ENCODE results near the gene DHRS12. TPM values are rescaled to one million over a fixed set of nuclear protein-coding genes. Genes with fewer than 3 reads are reported as not detected.

The DHRS12 gene
- total RNA-seq, 2 donors from 2014 or later: 2.0 to 7.2 TPM

- H3K27ac Mint-ChIP-seq: no peak overlapping the region
- no peak for ATAC-seq
- H3K36me3 Mint-ChIP-seq: no peaks in the 10 kb centered on the region
- DNase-seq (ENCODE audit: low spot score in 2 of 2): no peak
- H3K9me3 Mint-ChIP-seq: no peaks in the 10 kb centered on the region
These were observed 23.9 kb downstream of the DHRS12 start for GRCh38 chr13:51780099-51780498.

- H3K36me3 Mint-ChIP-seq: no peaks in the 10 kb centered on the region
- DNase-seq (ENCODE audit: low spot score in 2 of 2) (no peak), ATAC-seq (no peak)
- peak overlapping the region in 1 of 2 donors; percentile 48 for H3K27ac Mint-ChIP-seq
- no peaks in the 10 kb centered on the region for H3K9me3 Mint-ChIP-seq
These were observed 25.6 kb downstream of the DHRS12 start for GRCh38 chr13:51778392-51778791.

GRCh38 chr13:51777921-51778320 lies 26.0 kb downstream of the DHRS12 start:
- ATAC-seq (no peak), DNase-seq (ENCODE audit: low spot score in 2 of 2) (no peak)
- Mint-ChIP-seq H3K9me3 (no peaks in the 10 kb centered on the region), H3K27ac (peak overlapping the region in 1 of 2 donors; percentile 48), H3K36me3 (no peaks in the 10 kb centered on the region)

GRCh38 chr13:51776179-51776578 lies 27.8 kb downstream of the DHRS12 start:
- Mint-ChIP-seq H3K36me3 (no peaks in the 10 kb centered on the region), H3K27ac (no peak overlapping the region), H3K9me3 (no peaks in the 10 kb centered on the region)
- ATAC-seq (no peak), DNase-seq (ENCODE audit: low spot score in 2 of 2) (no peak)

GRCh38 chr13:51773515-51773914 lies 30.4 kb downstream of the DHRS12 start:
- Mint-ChIP-seq H3K9me3 (no peaks in the 10 kb centered on the region), H3K36me3 (no peaks in the 10 kb centered on the region), H3K27ac (no peak overlapping the region)
- ATAC-seq (no peak), DNase-seq (ENCODE audit: low spot score in 2 of 2) (no peak)

GRCh38 chr13:51772781-51773180 lies 31.2 kb downstream of the DHRS12 start:
- DNase-seq (ENCODE audit: low spot score in 2 of 2) (no peak), ATAC-seq (no peak)
- Mint-ChIP-seq H3K9me3 (no peaks in the 10 kb centered on the region), H3K27ac (peak overlapping the region in 1 of 2 donors; percentile 17), H3K36me3 (no peaks in the 10 kb centered on the region)

- ATAC-seq (no peak), DNase-seq (ENCODE audit: low spot score in 2 of 2) (no peak)
- H3K27ac Mint-ChIP-seq: peak overlapping the region; percentile 28 to 50
- no peaks in the 10 kb centered on the region for H3K36me3 Mint-ChIP-seq
- H3K9me3 Mint-ChIP-seq: no peaks in the 10 kb centered on the region
These were observed 31.9 kb downstream of the DHRS12 start for GRCh38 chr13:51772105-51772455.

GRCh38 chr13:51771418-51772104 lies 32.4 kb downstream of the DHRS12 start:
- no peak for ATAC-seq
- no peak for DNase-seq (ENCODE audit: low spot score in 2 of 2)
- no peaks in the 10 kb centered on the region for H3K9me3 Mint-ChIP-seq
- H3K36me3 Mint-ChIP-seq: peaks cover 0 to 3% of the 10 kb centered on the region in 2 donors
- H3K27ac Mint-ChIP-seq: peak overlapping the region; percentile 28 to 50

- H3K9me3 Mint-ChIP-seq: no peaks in the 10 kb centered on the region
- H3K27ac Mint-ChIP-seq: peak overlapping the region; percentile 28 to 77
- ATAC-seq (no peak), DNase-seq (ENCODE audit: low spot score in 2 of 2) (no peak)
- H3K36me3 Mint-ChIP-seq: peaks cover 0 to 7% of the 10 kb centered on the region in 2 donors
These were observed 33.1 kb downstream of the DHRS12 start for GRCh38 chr13:51770681-51771417.

GRCh38 chr13:51770160-51770559 lies 33.8 kb downstream of the DHRS12 start:
- ATAC-seq (no peak), DNase-seq (ENCODE audit: low spot score in 2 of 2) (no peak)
- Mint-ChIP-seq H3K9me3 (no peaks in the 10 kb centered on the region), H3K36me3 (peaks cover 0 to 7% of the 10 kb centered on the region in 2 donors), H3K27ac (peak overlapping the region; percentile 2 to 77)

- DNase-seq (ENCODE audit: low spot score in 2 of 2): no peak
- H3K27ac Mint-ChIP-seq: peak overlapping the region; percentile 2 to 80
These were observed 34.4 kb downstream of the DHRS12 start for GRCh38 chr13:51769455-51770127.

GRCh38 chr13:51768976-51769375 lies 35.0 kb downstream of the DHRS12 start:
- Mint-ChIP-seq H3K9me3 (no peaks in the 10 kb centered on the region), H3K36me3 (peaks cover 0 to 7% of the 10 kb centered on the region in 2 donors), H3K27ac (no peak overlapping the region)
- ATAC-seq (no peak), DNase-seq (ENCODE audit: low spot score in 2 of 2) (no peak)

More at GRCh38 chr13:51769455-51770127, 34.4 kb downstream of the DHRS12 start:
- H3K36me3 Mint-ChIP-seq: peaks cover 0 to 7% of the 10 kb centered on the region in 2 donors
- no peaks in the 10 kb centered on the region for H3K9me3 Mint-ChIP-seq
- ATAC-seq: no peak

- no peak for ATAC-seq
- Mint-ChIP-seq H3K27ac (peak overlapping the region in 1 of 2 donors; percentile 65), H3K36me3 (peaks cover 0 to 7% of the 10 kb centered on the region in 2 donors), H3K9me3 (no peaks in the 10 kb centered on the region)
- DNase-seq (ENCODE audit: low spot score in 2 of 2): no peak
These were observed 35.5 kb downstream of the DHRS12 start for GRCh38 chr13:51768378-51768921.

- no peak overlapping the region for H3K27ac Mint-ChIP-seq
- ATAC-seq (no peak), DNase-seq (ENCODE audit: low spot score in 2 of 2) (no peak)
- no peaks in the 10 kb centered on the region for H3K9me3 Mint-ChIP-seq
- H3K36me3 Mint-ChIP-seq: peaks cover 0 to 7% of the 10 kb centered on the region in 2 donors
These were observed 36.9 kb downstream of the DHRS12 start for GRCh38 chr13:51767100-51767499.

- peaks cover 6 to 7% of the 10 kb centered on the region in 2 donors for H3K36me3 Mint-ChIP-seq
- ATAC-seq: no peak
- no peak for DNase-seq (ENCODE audit: low spot score in 2 of 2)
- peak overlapping the region; percentile 81 to 95 for H3K27ac Mint-ChIP-seq
- no peaks in the 10 kb centered on the region for H3K9me3 Mint-ChIP-seq
These were observed 38.8 kb downstream of the DHRS12 start for GRCh38 chr13:51765142-51765515.

- peaks cover 7 to 8% of the 10 kb centered on the region in 2 donors for H3K36me3 Mint-ChIP-seq
These were observed 39.5 kb downstream of the DHRS12 start for GRCh38 chr13:51764184-51765141.

More at GRCh38 chr13:51764184-51765141, 39.5 kb downstream of the DHRS12 start:
- Mint-ChIP-seq H3K9me3 (no peaks in the 10 kb centered on the region), H3K27ac (peak overlapping the region; percentile 81 to 95)
- peak; percentile 87 to 89 for ATAC-seq
- peak; percentile 51 to 72 for DNase-seq (ENCODE audit: low spot score in 2 of 2)

Measured in activated naive CD4-positive, alpha-beta T cell treated with anti-CD3 and anti-CD28 coated beads, Interleukin-2, amount 50 U/mL, for 72 hours (primary cell).